Nephron (organoid): ENCODE results near the gene SHISA5.
A peak's percentile ranks its signal among the peaks of the same experiment; 100 is the strongest.

Experiments
- H3K27ac Mint-ChIP-seq, 3 experiments: 2 replicates each; pipeline ENCODE4 v1.8.0; 2020; ENCODE audit warnings: mixed read lengths in 3 of 3, mild to moderate bottlenecking in 2 of 3, moderate library complexity in 1 of 3
- H3K27me3 Mint-ChIP-seq: 2 replicates; pipeline ENCODE4 v1.8.0; 2021; ENCODE audit warnings: low read depth, mild to moderate bottlenecking, moderate library complexity, mixed read lengths
- H3K36me3 Mint-ChIP-seq: 2 replicates; pipeline ENCODE4 v1.8.0; 2020; ENCODE audit warnings: low read depth, mixed read lengths
- H3K4me1 Mint-ChIP-seq: 2 replicates; pipeline ENCODE4 v1.8.0; 2020; ENCODE audit warnings: mixed read lengths
- H3K4me3 Mint-ChIP-seq, 3 experiments: 2 replicates each; pipeline ENCODE4 v1.8.0; 2020; ENCODE audit warnings: mild to moderate bottlenecking in 3 of 3, mixed read lengths in 3 of 3, moderate library complexity in 2 of 3
- H3K9me3 Mint-ChIP-seq: 2 replicates; pipeline ENCODE4 v1.8.0; 2020; ENCODE audit warnings: mixed read lengths
- CTCF ChIP-seq, 3 experiments: fragments of 200-600 bp; sonication (generic); IDR thresholded peaks; one replicate each; pipeline ENCODE4 v1.5.0; 2021; ENCODE audit warnings: antibody characterized with exemption in 3 of 3; ENCODE audit not compliant: unreplicated experiment in 3 of 3

The SHISA5 gene

DNA sequence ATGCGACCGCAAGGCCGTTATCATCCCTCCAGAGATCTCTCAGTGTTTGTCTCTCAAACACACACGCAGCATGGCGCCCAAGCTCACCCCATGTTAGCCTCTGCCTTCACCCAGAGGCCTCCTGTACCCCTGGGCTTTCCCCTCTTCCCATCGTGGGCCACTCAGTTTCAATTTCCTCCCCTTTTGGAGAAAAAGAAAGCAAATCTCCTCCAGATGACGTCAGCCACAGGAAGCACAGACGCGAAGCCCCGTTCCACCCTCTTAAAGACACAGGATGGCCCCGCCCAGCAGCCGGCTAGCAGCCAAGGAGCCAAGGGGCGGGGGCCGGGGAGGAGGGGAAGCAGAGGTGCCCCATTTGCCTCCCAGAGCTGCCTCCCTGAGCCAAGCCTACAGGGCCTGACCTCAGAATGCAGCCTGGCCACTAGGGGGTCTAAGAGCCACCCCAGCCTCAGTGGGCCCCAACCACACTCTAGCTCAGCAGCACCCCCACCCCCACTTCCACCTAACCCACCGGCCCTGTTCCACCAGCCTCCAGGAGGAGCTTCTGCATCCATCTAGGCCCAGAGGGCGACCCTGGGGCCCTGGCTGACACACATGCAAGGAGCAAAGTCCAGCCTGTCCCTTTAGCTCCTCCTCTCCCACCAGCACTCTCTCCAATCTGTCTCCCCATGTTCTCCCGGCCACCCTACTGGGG is 30.9 kb downstream of the SHISA5 start:
- no peaks in the 10 kb centered on the region for H3K27me3 Mint-ChIP-seq
- peaks cover under 1% of the 10 kb centered on the region for H3K36me3 Mint-ChIP-seq
- peak overlapping the region; percentile 95 to 96 (median 95) for H3K4me3 Mint-ChIP-seq
- no peaks in the 10 kb centered on the region for H3K9me3 Mint-ChIP-seq
- H3K27ac Mint-ChIP-seq: peak overlapping the region; percentile 97 to 99 (median 98)
- peaks cover 27% of the 10 kb centered on the region for H3K4me1 Mint-ChIP-seq
- TF ChIP-seq CTCF (IDR thresholded peaks at IDR 0.05; ENCODE audit: unreplicated experiment in 3 of 3): peak in 2 of 3 experiments; percentile 21 to 51

GRCh38 chr3:48472673-48472922 is 31.4 kb downstream of the SHISA5 start:
- H3K9me3 Mint-ChIP-seq: no peaks in the 10 kb centered on the region
- TF ChIP-seq CTCF (IDR thresholded peaks at IDR 0.05; ENCODE audit: unreplicated experiment in 3 of 3): no peak
- H3K27me3 Mint-ChIP-seq: no peaks in the 10 kb centered on the region
- H3K36me3 Mint-ChIP-seq: peaks cover 3% of the 10 kb centered on the region
- peak overlapping the region; percentile 95 to 96 (median 95) for H3K4me3 Mint-ChIP-seq
- H3K27ac Mint-ChIP-seq: peak overlapping the region; percentile 97 to 99 (median 98)
- peaks cover 32% of the 10 kb centered on the region for H3K4me1 Mint-ChIP-seq

DNA sequence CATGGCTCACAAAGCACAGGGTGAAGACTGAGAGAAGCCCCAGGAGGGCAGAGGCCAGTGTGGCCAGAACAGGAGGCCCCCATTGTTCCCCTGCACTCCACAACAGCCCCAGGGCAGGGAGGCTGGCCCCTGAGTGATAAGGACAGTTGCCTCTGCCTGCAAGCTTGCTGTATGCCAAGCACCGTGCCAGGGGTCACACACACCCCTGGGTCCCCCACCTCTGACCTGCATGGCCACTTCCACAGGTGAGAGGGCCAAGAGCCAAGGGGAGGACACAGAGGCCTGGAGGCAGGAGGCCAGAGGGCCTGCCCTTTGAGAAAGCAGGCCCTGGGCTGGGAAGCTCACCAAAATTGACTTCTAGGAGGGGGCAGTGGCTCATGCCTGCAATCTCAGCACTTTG is 33.7 kb downstream of the SHISA5 start:
- Mint-ChIP-seq H3K27me3 (no peaks in the 10 kb centered on the region), H3K9me3 (no peaks in the 10 kb centered on the region), H3K27ac (peak overlapping the region; percentile 10 to 61 (median 30)), H3K4me3 (peak overlapping the region; percentile 34 to 74 (median 59)), H3K36me3 (peaks cover 3% of the 10 kb centered on the region), H3K4me1 (peaks cover 38% of the 10 kb centered on the region)
- TF ChIP-seq CTCF (IDR thresholded peaks at IDR 0.05; ENCODE audit: unreplicated experiment in 3 of 3): no peak

GRCh38 chr3:48469046-48469915 is 34.7 kb downstream of the SHISA5 start:
- Mint-ChIP-seq H3K27me3 (no peaks in the 10 kb centered on the region), H3K27ac (peak overlapping the region in 2 of 3 experiments; percentile 30 to 61), H3K9me3 (no peaks in the 10 kb centered on the region), H3K4me3 (peak overlapping the region; percentile 51 to 58 (median 52)), H3K36me3 (peaks cover 3% of the 10 kb centered on the region), H3K4me1 (peaks cover 33% of the 10 kb centered on the region)
- TF ChIP-seq CTCF (IDR thresholded peaks at IDR 0.05; ENCODE audit: unreplicated experiment in 3 of 3): no peak

GRCh38 chr3:48468329-48468731 is 35.6 kb downstream of the SHISA5 start:
- Mint-ChIP-seq H3K27me3 (no peaks in the 10 kb centered on the region), H3K36me3 (peaks cover 3% of the 10 kb centered on the region), H3K4me1 (peaks cover 29% of the 10 kb centered on the region), H3K9me3 (no peaks in the 10 kb centered on the region), H3K27ac (peak overlapping the region; percentile 3 to 41 (median 27)), H3K4me3 (peak overlapping the region in 2 of 3 experiments; percentile 8 to 48)
- no peak for TF ChIP-seq CTCF (IDR thresholded peaks at IDR 0.05; ENCODE audit: unreplicated experiment in 3 of 3)
